GM12864 (cell line): ENCODE measurements around the gene CDC42BPG.

ENCODE experiments used
- DNase-seq: peaks from one replicate; pipeline ENCODE4 v3.0.0-alpha.2; 2011; ENCODE audit warnings: low read depth
- H3K4me3 ChIP-seq: 2 replicates; pipeline ENCODE4 v1.5.1; 2011; ENCODE audit warnings: mild to moderate bottlenecking, low read depth, low read length, control low read depth
- TF ChIP-seq, protein P1 (sequence below): IDR thresholded peaks from 2 replicates; pipeline ENCODE4 v1.5.1; 2011; ENCODE audit warnings: low read depth, mild to moderate bottlenecking, moderate library complexity, low read length, control low read depth, inconsistent platforms; ENCODE audit errors: missing control alignments

CDC42BPG gene

DNA sequence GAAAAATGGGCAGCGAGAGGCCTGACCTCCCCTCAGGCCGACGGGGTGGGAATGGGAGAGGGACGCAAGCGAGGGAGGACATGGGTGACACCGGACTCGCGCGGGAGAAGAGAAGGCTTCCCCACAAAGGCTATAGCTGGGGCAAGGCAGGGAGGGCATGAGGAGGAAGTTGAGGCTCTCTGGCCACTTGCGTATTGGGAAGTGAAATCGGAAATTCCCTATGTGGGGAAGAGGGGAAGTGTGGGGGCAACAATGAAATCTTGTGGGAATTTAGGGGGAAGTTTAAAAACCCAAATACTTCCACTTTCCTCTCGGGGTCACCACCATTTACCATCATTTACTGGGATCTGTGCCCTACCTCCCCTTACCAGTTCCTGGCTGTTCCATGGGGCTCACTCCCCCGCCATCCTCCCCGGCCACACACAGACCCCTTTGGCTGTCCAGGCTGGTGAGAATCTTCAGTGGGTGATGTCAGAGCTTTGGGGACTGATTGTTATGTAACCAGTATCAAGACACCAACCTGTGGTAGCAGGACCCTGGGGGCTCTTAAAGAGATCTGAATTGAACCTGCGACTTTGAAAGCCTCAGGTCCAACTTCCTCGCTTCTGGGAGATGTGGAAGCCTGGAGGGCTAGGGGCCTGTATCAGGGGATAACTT, 34.9 kb upstream of the CDC42BPG start:
- DNase-seq, result no peak
- H3K4me3 ChIP-seq, result peak overlapping the region; percentile 70
- TF ChIP-seq, protein P1, sequence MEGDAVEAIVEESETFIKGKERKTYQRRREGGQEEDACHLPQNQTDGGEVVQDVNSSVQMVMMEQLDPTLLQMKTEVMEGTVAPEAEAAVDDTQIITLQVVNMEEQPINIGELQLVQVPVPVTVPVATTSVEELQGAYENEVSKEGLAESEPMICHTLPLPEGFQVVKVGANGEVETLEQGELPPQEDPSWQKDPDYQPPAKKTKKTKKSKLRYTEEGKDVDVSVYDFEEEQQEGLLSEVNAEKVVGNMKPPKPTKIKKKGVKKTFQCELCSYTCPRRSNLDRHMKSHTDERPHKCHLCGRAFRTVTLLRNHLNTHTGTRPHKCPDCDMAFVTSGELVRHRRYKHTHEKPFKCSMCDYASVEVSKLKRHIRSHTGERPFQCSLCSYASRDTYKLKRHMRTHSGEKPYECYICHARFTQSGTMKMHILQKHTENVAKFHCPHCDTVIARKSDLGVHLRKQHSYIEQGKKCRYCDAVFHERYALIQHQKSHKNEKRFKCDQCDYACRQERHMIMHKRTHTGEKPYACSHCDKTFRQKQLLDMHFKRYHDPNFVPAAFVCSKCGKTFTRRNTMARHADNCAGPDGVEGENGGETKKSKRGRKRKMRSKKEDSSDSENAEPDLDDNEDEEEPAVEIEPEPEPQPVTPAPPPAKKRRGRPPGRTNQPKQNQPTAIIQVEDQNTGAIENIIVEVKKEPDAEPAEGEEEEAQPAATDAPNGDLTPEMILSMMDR, result no peak

GRCh38 chr11:64878494-64879243, 34.2 kb upstream of the CDC42BPG start, which contains the start of gene EHD1:
EHD1 (minus strand) TSS chr11:64878621; CDS start chr11:64878464, 157 bp downstream.
- DNase-seq, result peak; percentile 93
- H3K4me3 ChIP-seq, result peak within 1 kb of the TSS; percentile 92
- TF ChIP-seq, protein P1, result peak; percentile 55

DNA sequence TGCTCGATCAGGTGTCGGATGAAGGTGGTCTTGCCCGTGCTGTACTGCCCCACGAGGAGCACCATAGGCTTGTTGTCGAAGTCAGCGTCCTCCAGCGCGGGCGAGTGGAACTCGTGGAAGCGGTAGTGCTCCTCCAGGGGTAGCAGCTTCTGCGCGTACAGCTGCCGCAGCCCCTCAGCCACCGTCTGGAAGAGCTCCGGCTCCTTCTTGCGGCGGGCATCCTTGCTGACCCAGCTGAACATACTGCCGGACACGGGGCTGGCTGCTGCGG, 33.7 kb upstream of the CDC42BPG start:
- TF ChIP-seq, protein P1, result no peak

GRCh38 chr11:64877390-64878222, 33.2 kb upstream of the CDC42BPG start:
- TF ChIP-seq, protein P1, result no peak

More for the DNA sequence above, 33.7 kb upstream of the CDC42BPG start:
- H3K4me3 ChIP-seq, result peak overlapping the region; percentile 92
- DNase-seq, result no peak

DNA sequence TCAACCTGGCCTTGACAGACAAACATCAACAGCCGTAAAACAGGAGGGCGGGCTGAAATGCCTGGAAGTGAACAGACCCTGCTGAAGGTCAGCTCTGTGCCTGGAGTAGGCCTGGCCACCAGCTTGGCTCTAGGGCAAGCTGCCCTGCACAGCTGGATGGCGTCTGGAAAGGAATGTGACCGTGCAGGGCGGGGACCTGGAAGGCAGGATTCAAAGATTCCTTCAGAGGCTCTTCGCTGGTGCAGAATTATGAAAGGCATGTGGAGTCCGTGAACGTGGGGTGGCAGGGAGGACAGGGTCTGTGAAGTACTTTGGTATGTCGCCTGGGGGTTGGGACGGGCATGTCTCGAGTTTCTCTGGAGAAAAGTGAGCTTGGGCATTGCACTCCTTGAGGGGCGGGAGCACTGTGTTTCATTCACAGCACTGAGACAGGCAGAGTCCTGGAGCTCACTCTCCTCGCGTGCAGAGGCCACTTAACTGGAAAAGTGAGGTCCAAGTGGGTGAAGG, 32.4 kb upstream of the CDC42BPG start:
- TF ChIP-seq, protein P1, result no peak
- H3K4me3 ChIP-seq, result peak overlapping the region; percentile 92
- no peak for DNase-seq

More at GRCh38 chr11:64877390-64878222, 33.2 kb upstream of the CDC42BPG start:
- H3K4me3 ChIP-seq, result peak overlapping the region; percentile 92
- DNase-seq, result no peak

- peak overlapping the region; percentile 92 for H3K4me3 ChIP-seq
- DNase-seq, result no peak
Observed at GRCh38 chr11:64876229-64876750, 31.8 kb upstream of the CDC42BPG start.

More at GRCh38 chr11:64876229-64876750, 31.8 kb upstream of the CDC42BPG start:
- TF ChIP-seq, protein P1, result no peak
